Stimulated activated CD4-positive, alpha-beta T cell treated with anti-CD3 and anti-CD28 coated beads, TNF-alpha, amount 100 ng/mL, for 1 hour (primary cell): Measurements from ENCODE around the gene ANKRD2.

ENCODE experiments used
- DNase-seq, 3 donors: peaks; one replicate each; pipeline ENCODE4 v3.0.0-alpha.2; 2020; ENCODE audit warnings: low read depth in 3 of 3, low spot score in 1 of 3

The ANKRD2 gene

DNA sequence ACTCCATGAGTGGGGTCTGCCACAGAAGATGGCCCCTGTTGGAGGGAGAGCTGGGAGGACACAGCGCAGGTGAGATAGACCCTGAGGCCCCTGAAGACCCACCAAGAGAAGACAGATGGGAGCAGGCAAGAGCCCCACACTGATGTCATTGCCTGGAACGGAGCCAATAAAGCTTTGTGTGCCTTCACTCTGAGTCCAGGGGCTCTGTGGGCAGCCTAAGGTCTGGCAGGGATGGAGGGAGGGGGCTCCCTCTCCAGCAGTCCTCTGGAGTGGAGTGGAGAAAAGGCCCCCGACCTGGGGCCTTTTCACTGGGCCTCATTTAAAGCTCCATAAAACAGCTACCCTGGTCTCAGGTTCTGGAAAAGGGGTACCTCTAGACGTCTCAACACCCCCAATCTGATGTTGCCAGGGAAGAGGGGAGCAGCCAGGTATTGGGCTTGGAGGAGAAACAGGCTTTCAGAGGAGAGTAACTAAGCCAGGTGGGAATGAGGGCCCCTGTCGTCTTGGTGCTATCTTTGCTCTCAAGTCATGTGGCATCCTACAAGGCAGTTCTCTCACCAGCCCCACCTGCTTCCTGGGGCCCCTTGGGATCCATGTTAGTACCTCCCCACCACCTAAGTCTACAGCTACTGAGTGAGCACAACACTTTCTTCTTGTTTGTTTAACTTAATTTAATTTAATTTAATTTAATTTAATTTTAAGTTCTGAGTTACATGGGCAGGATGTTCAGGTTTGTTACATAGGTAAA, 18.3 kb downstream of the ANKRD2 start:
- DNase-seq: no peak

DNA sequence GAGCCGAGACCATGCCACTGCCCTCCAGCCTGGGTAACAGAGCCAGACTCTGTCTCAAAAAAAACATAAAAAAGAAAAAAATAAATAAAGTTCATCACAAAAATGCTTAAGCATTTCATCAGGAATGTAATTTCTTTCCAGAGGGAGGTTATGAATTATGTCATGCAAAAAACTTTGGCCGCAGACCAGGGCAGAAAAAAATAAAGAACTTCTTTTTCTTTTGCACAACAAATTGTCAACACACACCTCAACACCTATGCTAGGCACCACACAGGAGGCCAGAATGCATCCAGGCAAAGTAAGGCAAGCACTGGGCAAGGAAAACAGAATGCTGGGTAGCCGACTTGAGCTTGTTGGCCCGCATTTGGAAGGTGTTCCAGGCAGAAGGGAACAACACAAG, 20.8 kb downstream of the ANKRD2 start:
- no peak for DNase-seq

DNA sequence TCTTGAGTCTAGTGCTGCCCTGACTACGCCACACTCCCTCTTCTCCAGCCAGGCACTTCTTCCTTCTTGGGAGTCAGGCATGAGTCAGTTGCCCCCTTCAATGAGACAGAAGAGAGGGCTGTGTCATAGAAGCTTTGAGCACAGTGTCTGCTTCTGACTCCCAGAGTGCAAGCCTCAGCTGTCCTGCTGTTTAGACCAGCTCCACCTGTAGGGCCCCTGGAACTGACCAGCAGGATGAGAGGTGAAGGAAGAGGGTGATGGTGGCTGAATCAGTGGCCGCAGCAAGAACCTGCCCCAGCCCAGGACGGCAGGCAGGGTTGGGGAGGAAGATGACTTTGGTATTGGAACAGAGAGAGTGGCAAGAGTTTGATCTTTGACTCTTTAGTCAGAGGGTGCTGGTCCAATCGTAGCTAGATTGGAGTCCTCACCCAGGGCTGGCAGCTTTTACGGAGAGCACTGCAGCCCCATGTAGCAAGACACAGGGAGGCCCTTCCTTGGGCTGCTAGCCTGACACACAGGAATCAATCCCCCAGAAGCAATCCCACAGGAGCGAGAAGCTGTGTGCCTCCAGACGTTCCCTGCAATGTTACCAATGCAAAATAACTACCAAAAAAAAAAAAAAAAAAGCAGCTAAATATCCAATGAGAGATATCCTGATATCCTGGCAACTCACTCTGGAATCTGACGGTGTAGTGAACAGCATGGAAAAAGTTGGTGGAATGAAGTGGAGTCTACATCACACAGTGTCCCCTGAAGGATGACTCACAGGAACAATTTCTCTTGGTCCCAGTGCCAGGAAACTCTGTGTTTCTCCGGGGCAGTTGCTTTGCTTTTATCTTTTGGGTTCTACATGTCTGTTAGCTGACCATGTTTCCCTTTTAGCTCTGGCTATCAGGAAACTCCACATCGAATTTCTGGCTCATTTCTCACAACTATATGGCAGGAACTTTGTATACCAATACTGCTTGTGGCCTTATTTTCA, 23.8 kb downstream of the ANKRD2 start:
- no peak for DNase-seq

DNA sequence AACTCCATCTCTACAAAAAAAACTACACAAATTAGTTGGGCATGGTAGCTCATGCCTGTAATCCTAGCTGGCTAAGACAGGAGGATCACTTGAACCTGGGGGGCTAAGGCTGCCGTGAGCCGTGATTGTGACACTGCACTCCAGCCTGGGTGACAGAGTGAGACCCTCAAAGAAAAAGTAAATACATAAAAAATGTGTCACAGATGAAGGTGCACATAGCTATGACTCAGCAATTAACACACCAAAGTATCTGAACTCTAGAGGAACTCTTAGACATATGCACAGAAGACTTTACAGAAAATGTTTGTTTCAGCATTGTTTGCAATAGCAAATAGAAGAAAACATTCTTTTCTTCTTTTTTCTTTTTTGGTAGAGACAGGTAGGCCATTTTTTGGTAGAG, 25.2 kb downstream of the ANKRD2 start:
- no peak for DNase-seq

DNA sequence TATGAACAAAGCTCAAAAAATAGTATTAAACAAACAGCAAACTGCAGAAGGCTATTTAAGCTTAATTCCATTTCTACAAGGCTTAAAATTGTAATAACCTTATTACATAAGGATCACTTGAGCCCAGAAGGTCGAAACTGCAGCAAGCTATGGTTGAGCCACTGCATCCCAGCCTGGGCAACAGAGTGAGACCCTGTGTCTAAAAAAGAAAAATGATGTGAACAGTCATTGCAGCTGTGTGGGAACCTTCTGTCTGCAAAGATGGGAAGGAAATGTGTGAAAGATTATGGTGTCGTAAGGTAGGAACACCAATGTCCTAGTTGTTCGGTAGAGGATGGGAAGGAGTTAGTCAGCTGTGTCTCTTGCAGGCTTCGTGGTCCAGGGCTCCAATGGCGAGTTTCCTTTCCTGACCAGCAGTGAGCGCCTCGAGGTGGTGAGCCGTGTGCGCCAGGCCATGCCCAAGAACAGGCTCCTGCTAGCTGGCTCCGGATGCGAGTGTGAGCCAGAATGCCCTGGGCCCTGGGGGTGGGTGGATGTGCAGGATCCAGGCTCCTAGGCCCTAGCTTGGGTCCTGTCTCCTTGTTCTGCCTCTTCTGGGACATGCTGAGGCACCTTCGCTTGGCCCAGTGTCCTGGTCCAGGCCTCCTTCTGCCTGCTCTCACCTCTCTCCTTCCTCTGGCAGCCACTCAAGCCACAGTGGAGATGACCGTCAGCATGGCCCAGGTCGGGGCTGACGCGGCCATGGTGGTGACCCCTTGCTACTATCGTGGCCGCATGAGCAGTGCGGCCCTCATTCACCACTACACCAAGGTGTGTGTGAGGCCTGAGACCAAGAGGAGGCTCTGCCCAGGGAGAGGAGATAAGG, 26.1 kb downstream of the ANKRD2 start:
- no peak for DNase-seq

DNA sequence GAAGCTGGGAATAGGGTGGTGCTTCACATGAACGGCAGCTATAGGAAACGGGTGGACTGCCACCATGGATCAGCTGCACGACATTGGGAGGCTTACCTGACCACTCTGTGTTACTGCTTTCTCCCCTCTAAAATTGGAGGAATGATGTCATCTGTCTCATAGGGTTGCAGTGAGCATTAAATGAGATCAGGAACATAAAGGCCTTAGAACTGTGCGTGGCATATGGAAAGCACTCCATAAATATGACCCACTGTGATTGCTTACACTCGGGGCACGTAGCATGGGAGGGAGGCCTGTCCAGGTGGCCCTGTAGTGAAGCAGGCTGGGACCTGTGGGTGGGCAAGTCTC, 26.7 kb downstream of the ANKRD2 start:
- no peak for DNase-seq

DNA sequence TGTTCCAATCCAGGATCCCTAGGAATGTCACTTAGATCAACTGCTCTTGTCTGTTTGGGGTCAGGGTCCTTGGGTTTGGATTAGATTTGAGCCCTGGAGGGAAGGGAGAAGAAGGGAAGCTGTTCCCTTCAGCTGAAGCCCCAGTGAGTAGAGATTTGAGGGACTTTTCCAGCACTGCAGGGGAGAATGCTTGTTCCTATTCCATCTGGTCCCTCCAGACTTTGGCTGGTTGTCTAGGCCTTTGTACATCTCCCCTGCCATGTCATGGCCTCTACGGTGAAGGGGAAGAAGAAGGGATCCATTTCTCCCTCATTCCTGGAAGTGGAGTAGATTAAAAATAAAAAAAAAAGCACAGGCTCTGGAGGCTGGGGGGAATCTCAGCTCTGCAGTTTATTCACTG, 28.0 kb downstream of the ANKRD2 start:
- DNase-seq: no peak

DNA sequence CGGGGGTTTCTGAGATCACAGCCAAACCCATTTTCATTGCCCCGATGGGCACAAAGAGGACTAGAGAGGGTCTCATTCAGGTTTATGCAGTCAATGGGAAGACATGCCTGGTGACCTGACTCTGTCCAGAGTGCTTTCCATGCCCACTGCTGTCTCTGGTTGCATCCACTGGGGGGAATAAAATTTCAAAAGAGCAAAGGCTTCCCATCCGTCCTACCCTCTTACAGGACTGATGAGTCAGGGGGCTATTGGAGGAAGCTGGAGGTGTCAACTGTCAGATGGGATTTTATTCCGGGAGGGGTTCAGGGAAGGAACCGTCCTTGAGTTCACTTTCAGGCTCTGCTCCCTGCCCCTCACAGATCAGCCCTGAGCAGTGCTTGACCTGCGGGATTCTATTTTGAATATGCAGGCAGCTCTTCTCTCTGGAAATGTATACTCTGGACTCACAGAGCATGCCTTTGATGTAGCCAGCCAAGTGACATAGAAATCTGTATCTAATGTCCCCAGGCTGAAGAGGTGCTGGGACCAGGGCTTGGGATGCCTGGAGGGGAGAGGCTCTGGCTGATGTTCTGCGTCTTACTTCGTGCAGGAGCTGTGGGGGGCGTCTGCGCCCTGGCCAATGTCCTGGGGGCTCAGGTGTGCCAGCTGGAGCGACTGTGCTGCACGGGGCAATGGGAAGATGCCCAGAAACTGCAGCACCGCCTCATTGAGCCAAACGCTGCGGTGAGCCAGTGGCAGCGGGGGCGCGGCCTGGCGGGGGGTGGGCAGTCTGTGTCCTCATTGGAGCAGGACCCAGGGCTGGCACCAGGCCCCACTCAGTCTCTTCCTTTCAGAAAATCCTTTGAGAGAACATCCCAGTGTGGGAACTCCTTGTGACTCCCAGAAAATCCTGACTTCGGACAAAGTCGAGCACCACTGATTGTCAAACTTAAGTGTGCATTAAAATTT, 29.0 kb downstream of the ANKRD2 start:
- no peak for DNase-seq

GRCh38 chr10:97607095-97607636, 34.6 kb downstream of the ANKRD2 start:
- DNase-seq: no peak

GRCh38 chr10:97608991-97609561, 36.5 kb downstream of the ANKRD2 start:
- DNase-seq: no peak

- DNase-seq: no peak
These were observed 38.9 kb downstream of the ANKRD2 start for GRCh38 chr10:97611473-97611872.

GRCh38 chr10:97612386-97612785, 39.8 kb downstream of the ANKRD2 start:
- DNase-seq: no peak

GRCh38 chr10:97618285-97618684, 45.7 kb downstream of the ANKRD2 start:
- no peak for DNase-seq

- no peak for DNase-seq
These were observed 46.2 kb downstream of the ANKRD2 start for GRCh38 chr10:97618733-97619132.

DNA sequence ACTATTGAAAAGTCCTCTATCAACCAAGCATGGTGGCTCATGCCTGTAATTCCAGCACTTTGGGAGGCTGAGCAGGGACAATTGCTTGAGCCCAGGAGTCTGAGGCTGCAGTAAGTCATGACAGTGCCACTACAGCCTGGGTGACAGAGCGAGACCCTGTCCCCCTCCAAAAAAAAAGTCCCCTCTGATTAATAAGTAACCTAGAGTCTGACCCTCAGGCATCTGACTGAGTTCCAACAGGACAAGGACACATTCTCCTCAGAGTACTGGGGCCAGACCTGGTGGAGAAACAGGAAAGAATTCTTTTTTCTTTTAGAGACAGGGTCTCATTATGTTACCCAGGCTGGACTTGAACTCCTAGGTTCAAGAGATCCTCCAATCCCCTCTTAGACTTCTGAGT, 50.7 kb downstream of the ANKRD2 start:
- no peak for DNase-seq

- no peak for DNase-seq
These were observed 55.2 kb downstream of the ANKRD2 start for GRCh38 chr10:97627731-97628130.

- DNase-seq: no peak
These were observed 55.6 kb downstream of the ANKRD2 start for GRCh38 chr10:97628228-97628627.

DNA sequence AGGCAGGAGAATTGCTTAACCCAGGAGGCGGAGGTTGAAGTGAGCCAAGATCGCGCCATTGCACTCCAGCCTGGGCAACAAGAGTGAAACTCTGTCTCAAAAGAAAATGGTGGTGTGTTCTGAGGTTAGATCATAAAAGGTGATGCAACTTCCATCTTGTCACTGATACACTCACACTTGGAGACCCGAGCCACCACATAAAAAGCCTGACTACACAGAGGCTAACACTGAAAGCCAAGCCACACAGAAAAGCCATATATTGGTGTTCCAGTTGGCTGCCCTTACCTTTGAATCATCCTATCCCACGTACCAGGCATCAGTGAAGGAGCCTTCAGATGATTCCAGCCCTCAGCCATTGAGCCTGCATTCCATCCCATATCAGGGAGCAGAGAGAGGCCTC, 56.7 kb downstream of the ANKRD2 start:
- no peak for DNase-seq

DNA sequence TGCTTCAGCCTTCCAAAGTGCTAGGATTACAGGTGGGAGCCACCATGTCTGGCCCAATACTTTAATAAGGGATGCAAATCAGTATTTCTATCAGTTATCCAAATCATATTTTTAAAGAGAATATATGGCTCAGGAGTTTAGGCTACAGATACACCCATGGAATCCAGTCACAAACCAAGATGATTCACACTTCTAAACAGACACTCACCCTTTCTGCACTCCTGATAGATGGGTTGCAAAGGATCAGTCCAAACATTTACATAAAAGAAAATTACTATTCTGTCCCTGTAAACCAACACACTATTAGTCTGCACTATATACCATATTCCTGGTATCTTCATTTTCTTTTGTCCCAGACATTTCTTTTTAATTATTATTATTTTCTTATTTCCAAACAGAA, 58.5 kb downstream of the ANKRD2 start:
- no peak for DNase-seq
